Fibroblast of lung (primary cell): ENCODE measurements around the gene RABGAP1L. TPM values are rescaled to one million over a fixed set of nuclear protein-coding genes. Genes with fewer than 3 reads are reported as not detected.

Experiments
- DNase-seq, 2 donors: peaks; one replicate each; pipeline versions ENCODE4 v3.0.0 to v3.0.0-alpha.2; 2010; ENCODE audit warnings: low read depth in 2 of 2
- H2AFZ ChIP-seq: 2 replicates; pipeline ENCODE4 v1.5.1; 2012; ENCODE audit warnings: low read length, control low read depth, inconsistent platforms
- H3K27ac ChIP-seq: 2 replicates; pipeline ENCODE4 v1.5.1; 2011; ENCODE audit warnings: low read length, control low read depth; ENCODE audit not compliant: insufficient read depth
- H3K27me3 ChIP-seq: 2 replicates; pipeline ENCODE4 v1.5.1; 2011; ENCODE audit warnings: mild to moderate bottlenecking, low read length; ENCODE audit not compliant: control insufficient read depth, insufficient read depth
- H3K36me3 ChIP-seq: 2 replicates; pipeline ENCODE4 v1.5.1; 2011; ENCODE audit warnings: low read length; ENCODE audit not compliant: control insufficient read depth, insufficient read depth
- H3K4me1 ChIP-seq: 2 replicates; pipeline ENCODE4 v1.5.1; 2011; ENCODE audit warnings: low read length; ENCODE audit not compliant: control insufficient read depth, insufficient read depth; ENCODE audit errors: extremely low read depth
- H3K4me2 ChIP-seq: 2 replicates; pipeline ENCODE4 v1.5.1; 2011; ENCODE audit warnings: low read length, control low read depth; ENCODE audit not compliant: insufficient read depth; ENCODE audit errors: extremely low read depth
- H3K4me3 ChIP-seq, 4 experiments: fragments of 200-600 bp in 1 of 4; sonication (generic) in 1 of 4; replicated peaks in 1 of 4; 2 replicates each; pipeline ENCODE4 v1.5.1; 2011 to 2016; ENCODE audit warnings: low read length in 4 of 4, low read depth in 3 of 4, mild to moderate bottlenecking in 3 of 4, control low read depth in 2 of 4, inconsistent platforms in 1 of 4, mixed read lengths in 1 of 4; ENCODE audit not compliant: insufficient read depth in 1 of 4; ENCODE audit errors: control extremely low read depth in 1 of 4
- H3K79me2 ChIP-seq: 2 replicates; pipeline ENCODE4 v1.5.1; 2012; ENCODE audit warnings: mild to moderate bottlenecking, low read length, inconsistent platforms; ENCODE audit not compliant: control insufficient read depth, insufficient read depth
- H3K9ac ChIP-seq: 2 replicates; pipeline ENCODE4 v1.5.1; 2011; ENCODE audit warnings: mild to moderate bottlenecking, low read length, control low read depth; ENCODE audit not compliant: insufficient read depth
- H3K9me3 ChIP-seq: 2 replicates; pipeline ENCODE4 v1.5.1; 2012; ENCODE audit warnings: low read depth, low read length; ENCODE audit not compliant: control insufficient read depth, insufficient read depth
- H4K20me1 ChIP-seq: 2 replicates; pipeline ENCODE4 v1.5.1; 2011; ENCODE audit warnings: low read length; ENCODE audit not compliant: control insufficient read depth, insufficient read depth; ENCODE audit errors: extremely low read depth
- EZH2 ChIP-seq: IDR thresholded peaks from 2 replicates; pipeline ENCODE4 v1.5.1; 2012; ENCODE audit warnings: low read length, control low read depth, mild to moderate bottlenecking; ENCODE audit errors: missing control alignments
- polyA minus RNA-seq: library from RNA; depleted of rRNA, polyadenylated mRNA; stranded (reverse); fragments of >200 nt; gene quantifications from 2 replicates; pipeline ENCODE4 v1.2.3, GENCODE V29; 2011; ENCODE audit warnings: low replicate concordance
- polyA plus RNA-seq, 2 donors: library from polyadenylated mRNA; depleted of rRNA in 1 of 2; stranded (reverse) in 1 of 2; unstranded in 1 of 2; fragments of >200 nt; gene quantifications; 2 replicates each; pipeline ENCODE4 v1.2.1, GENCODE V29; 2011 to 2012; ENCODE audit warnings: missing spikeins in 1 of 2
- total RNA-seq: library from RNA; depleted of rRNA; stranded (reverse); fragments of >200 nt; gene quantifications from 2 replicates; pipeline ENCODE4 v1.2.1, GENCODE V29; 2014
- TF ChIP-seq, protein P1 (sequence below), 2 donors: IDR thresholded peaks in 1 of 2; conservative IDR thresholded peaks in 1 of 2; 1 replicate in 1 of 2; 2 replicates in 1 of 2; pipeline ENCODE4 v1.5.1; 2011 to 2012; ENCODE audit warnings: low read length in 2 of 2, control low read depth in 1 of 2, inconsistent platforms in 1 of 2, low read depth in 1 of 2, mild to moderate bottlenecking in 1 of 2

RABGAP1L gene
- 23.4 and 36.5 TPM in 2 replicates for total RNA-seq
- polyA plus RNA-seq: 20.8 and 33.8 TPM in 2 replicates
- polyA plus RNA-seq (2012): 16.8 and 25.1 TPM in 2 replicates
- polyA minus RNA-seq: 2.1 and 8.4 TPM in 2 replicates

DNA sequence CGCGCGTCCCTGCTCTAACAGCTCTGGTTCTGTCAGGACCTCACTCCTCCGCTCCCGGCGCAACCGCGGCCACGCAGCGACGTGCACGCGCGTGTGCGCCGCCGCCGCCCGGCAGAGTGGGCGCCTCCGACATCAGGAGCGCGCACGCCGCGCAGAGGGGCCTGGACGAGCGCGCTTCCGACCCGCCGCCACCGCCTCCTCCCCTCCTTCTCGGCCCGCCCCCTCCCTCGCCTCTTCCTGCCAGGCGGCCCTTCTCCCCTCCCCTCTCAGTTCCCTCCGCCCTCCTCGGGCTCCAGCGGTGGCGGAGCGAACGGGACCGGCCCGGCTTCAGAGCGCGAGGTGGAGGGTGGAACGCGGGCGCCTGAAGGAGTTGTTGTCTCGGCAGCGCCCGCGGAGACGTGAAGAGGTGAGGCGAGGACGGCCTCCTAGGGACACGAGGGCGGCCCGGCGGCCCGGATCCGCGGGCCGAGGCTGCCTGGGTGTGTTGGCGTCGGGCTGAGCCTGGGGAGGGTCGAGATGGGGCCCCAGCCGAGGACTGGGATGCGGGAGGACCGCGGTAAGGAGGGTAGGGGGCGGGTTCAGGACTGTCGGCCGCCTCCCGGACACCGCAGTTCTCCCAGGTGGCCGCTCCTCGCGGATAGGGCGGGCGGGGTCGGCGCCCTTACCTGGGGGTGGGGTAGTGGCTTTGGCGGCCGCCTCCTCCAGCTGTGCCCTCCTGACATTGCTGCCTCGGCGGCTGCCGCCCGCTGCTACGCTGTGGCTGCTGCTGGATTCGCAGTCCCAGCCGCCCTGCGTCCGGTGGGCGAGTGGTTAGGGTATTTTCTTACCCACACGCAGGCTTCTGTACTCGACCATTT lies at the start of gene RABGAP1L:
Gene RABGAP1L (plus strand): TSS at position 269 of the 857 bp plus-strand sequence.
- DNase-seq: peak; percentile 92 to 95
- no peaks in the 10 kb centered on the region for H3K36me3 ChIP-seq
- peak within 1 kb of the TSS; percentile 72 for H3K27ac ChIP-seq
- peak within 1 kb of the TSS; percentile 71 to 91 (median 87) for H3K4me3 ChIP-seq
- no peaks in the 10 kb centered on the region for H3K9me3 ChIP-seq
- no peaks in the 10 kb centered on the region for H3K4me1 ChIP-seq
- peak within 1 kb of the TSS; percentile 92 for H3K4me2 ChIP-seq
- no peaks in the 10 kb centered on the region for H4K20me1 ChIP-seq
- peak within 1 kb of the TSS; percentile 77 for H2AFZ ChIP-seq
- no peak for TF ChIP-seq EZH2
- TF ChIP-seq, protein P1, sequence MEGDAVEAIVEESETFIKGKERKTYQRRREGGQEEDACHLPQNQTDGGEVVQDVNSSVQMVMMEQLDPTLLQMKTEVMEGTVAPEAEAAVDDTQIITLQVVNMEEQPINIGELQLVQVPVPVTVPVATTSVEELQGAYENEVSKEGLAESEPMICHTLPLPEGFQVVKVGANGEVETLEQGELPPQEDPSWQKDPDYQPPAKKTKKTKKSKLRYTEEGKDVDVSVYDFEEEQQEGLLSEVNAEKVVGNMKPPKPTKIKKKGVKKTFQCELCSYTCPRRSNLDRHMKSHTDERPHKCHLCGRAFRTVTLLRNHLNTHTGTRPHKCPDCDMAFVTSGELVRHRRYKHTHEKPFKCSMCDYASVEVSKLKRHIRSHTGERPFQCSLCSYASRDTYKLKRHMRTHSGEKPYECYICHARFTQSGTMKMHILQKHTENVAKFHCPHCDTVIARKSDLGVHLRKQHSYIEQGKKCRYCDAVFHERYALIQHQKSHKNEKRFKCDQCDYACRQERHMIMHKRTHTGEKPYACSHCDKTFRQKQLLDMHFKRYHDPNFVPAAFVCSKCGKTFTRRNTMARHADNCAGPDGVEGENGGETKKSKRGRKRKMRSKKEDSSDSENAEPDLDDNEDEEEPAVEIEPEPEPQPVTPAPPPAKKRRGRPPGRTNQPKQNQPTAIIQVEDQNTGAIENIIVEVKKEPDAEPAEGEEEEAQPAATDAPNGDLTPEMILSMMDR (conservative IDR thresholded peaks at IDR 0.05 in 1 of 2, IDR thresholded peaks at IDR 0.05 in 1 of 2; ENCODE audit: low read depth in 1 of 2, low read length in 2 of 2): no peak
- no peaks in the 10 kb centered on the region for H3K27me3 ChIP-seq
- H3K79me2 ChIP-seq: peaks cover 6% of the 10 kb centered on the region
- H3K9ac ChIP-seq: peak within 1 kb of the TSS; percentile 82

DNA sequence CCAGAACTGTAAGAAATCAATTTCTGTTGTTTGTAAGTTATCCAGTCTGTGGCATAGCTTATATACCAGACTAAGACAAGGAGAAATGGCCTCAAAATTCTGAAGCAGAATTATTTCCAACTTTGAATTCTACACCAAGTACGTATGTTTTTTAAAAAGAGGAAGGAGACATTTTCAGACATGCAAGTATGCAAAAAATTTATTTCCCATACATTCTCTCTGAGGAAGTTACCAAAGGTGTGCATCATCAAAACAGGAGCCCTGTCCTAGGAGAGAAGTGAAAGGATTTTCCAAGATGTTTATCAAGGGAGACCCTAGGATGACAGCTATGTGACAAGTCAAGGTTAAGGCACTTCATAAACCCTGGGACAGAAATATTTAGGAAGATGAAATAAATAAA lies 49.3 kb upstream of the RABGAP1L start:
- H3K27ac ChIP-seq: no peak overlapping the region
- no peaks in the 10 kb centered on the region for H3K36me3 ChIP-seq
- H3K4me3 ChIP-seq: no peak overlapping the region
- DNase-seq: no peak
- H2AFZ ChIP-seq: no peak overlapping the region
- H3K4me1 ChIP-seq: no peaks in the 10 kb centered on the region
- H4K20me1 ChIP-seq: no peaks in the 10 kb centered on the region
- no peak overlapping the region for H3K9ac ChIP-seq
- H3K9me3 ChIP-seq: no peaks in the 10 kb centered on the region
- H3K27me3 ChIP-seq: no peaks in the 10 kb centered on the region
- no peak for TF ChIP-seq EZH2
- TF ChIP-seq, protein P1 (conservative IDR thresholded peaks at IDR 0.05 in 1 of 2, IDR thresholded peaks at IDR 0.05 in 1 of 2; ENCODE audit: low read depth in 1 of 2, low read length in 2 of 2): no peak
- H3K4me2 ChIP-seq: no peak overlapping the region
- no peaks in the 10 kb centered on the region for H3K79me2 ChIP-seq

DNA sequence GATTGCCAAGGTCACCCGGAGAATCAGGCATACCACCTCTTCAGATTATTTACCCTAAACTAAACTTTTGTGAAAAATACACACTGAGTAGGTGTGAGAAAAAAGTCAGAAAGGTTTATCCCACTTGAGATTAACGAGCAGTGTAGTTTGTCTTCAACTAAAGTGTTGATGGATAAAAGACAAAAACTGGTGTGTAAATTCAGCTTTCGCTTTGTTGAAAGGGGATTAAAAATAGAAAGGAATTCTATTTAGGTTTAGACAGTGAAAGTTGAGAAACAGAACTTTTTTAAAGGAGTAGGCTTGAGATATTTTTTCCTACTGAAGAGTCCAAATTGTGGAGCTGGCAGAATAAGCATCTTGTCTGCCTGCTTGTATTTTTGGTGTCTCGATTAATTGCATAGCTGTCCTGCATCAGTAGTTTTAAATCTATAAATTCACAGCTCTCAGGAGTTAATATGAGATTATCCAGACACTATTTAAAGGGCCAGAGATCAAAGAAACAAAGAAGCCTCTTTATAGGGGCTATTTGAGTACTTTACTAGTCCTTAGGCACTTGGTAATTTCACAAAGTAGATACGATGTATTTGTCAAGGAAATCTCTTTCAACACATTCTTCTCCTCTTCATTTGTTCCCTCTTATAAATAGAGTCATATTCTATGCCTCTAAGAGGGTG lies 46.7 kb upstream of the RABGAP1L start:
- Histone ChIP-seq H3K36me3 (no peaks in the 10 kb centered on the region), H3K27ac (no peak overlapping the region), H3K4me2 (peak overlapping the region; percentile 56), H2AFZ (peak overlapping the region; percentile 45), H3K4me1 (no peaks in the 10 kb centered on the region), H3K9me3 (no peaks in the 10 kb centered on the region), H3K4me3 (peak overlapping the region in 2 of 4 experiments; percentile 2 to 8), H4K20me1 (no peaks in the 10 kb centered on the region), H3K27me3 (no peaks in the 10 kb centered on the region), H3K9ac (no peak overlapping the region), H3K79me2 (no peaks in the 10 kb centered on the region)
- no peak for TF ChIP-seq EZH2
- TF ChIP-seq, protein P1 (conservative IDR thresholded peaks at IDR 0.05 in 1 of 2, IDR thresholded peaks at IDR 0.05 in 1 of 2; ENCODE audit: low read depth in 1 of 2, low read length in 2 of 2): no peak
- DNase-seq: no peak
